ENCODE data around the gene GARIN5B. TPM values are rescaled to one million over a fixed set of nuclear protein-coding genes. Genes with fewer than 3 reads are reported as not detected.

Gene GARIN5B
- total and polyA plus RNA-seq, 2 of the 8 experiments (the other 6 are each of a cell fraction or from before 2014, with no cell fraction given) = 0.03 TPM; not detected in 1

GRCh38 chr19:55319785-55320184 lies 43.3 kb downstream of the GARIN5B start (continued):
- TF ChIP-seq, protein P1, sequence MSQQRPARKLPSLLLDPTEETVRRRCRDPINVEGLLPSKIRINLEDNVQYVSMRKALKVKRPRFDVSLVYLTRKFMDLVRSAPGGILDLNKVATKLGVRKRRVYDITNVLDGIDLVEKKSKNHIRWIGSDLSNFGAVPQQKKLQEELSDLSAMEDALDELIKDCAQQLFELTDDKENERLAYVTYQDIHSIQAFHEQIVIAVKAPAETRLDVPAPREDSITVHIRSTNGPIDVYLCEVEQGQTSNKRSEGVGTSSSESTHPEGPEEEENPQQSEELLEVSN (IDR thresholded peaks at IDR 0.05) = no peak

All from H1 (cell line).